GM13976 (cell line): ENCODE measurements around the gene PTCH1.

ENCODE experiments used
- DNase-seq: peaks from one replicate; pipeline ENCODE4 v3.0.0; 2012; ENCODE audit warnings: low spot score
- in situ Hi-C: fragments of 300-500 bp; cut with MboI; formaldehyde crosslinking; loops from one replicate; pipeline ENCODE4 v1.12.0; 2022; ENCODE audit warnings: low sequenced_read_pairs, mixed read lengths, inconsistent platforms; ENCODE audit not compliant: unreplicated experiment
- TF ChIP-seq, protein P1 (sequence below): IDR thresholded peaks from 2 replicates; pipeline ENCODE4 v1.5.1; 2012; ENCODE audit warnings: borderline replicate concordance, mild to moderate bottlenecking; ENCODE audit not compliant: insufficient read depth; ENCODE audit errors: extremely low read depth, missing control alignments, control extremely low read depth

The PTCH1 gene

GRCh38 chr9:95484225-95484624 is 32.5 kb downstream of the PTCH1 start:
- in situ Hi-C loops: no loop called here
- TF ChIP-seq, protein P1, sequence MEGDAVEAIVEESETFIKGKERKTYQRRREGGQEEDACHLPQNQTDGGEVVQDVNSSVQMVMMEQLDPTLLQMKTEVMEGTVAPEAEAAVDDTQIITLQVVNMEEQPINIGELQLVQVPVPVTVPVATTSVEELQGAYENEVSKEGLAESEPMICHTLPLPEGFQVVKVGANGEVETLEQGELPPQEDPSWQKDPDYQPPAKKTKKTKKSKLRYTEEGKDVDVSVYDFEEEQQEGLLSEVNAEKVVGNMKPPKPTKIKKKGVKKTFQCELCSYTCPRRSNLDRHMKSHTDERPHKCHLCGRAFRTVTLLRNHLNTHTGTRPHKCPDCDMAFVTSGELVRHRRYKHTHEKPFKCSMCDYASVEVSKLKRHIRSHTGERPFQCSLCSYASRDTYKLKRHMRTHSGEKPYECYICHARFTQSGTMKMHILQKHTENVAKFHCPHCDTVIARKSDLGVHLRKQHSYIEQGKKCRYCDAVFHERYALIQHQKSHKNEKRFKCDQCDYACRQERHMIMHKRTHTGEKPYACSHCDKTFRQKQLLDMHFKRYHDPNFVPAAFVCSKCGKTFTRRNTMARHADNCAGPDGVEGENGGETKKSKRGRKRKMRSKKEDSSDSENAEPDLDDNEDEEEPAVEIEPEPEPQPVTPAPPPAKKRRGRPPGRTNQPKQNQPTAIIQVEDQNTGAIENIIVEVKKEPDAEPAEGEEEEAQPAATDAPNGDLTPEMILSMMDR: no peak
- DNase-seq: no peak

DNA sequence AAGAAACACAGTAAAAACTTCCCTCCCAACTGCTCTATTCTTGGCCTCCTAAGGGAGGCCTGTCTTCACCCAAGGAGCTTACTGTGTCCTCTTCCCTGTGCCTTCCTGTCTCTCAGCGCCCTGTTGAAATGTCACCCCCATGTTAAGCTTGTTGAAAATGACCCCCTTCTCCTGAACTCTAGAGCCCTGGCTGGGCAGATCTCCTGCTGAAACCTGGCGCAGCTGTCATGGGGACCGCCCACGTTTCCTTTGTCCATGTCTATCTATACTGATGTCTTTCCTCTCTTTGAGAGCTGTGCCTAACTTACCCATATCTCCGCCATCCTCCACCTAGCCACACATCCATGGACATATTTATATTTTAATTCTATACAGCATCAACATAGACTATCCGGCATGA is 33.3 kb downstream of the PTCH1 start:
- in situ Hi-C loops: no loop called here
- no peak for DNase-seq
- TF ChIP-seq, protein P1: no peak

DNA sequence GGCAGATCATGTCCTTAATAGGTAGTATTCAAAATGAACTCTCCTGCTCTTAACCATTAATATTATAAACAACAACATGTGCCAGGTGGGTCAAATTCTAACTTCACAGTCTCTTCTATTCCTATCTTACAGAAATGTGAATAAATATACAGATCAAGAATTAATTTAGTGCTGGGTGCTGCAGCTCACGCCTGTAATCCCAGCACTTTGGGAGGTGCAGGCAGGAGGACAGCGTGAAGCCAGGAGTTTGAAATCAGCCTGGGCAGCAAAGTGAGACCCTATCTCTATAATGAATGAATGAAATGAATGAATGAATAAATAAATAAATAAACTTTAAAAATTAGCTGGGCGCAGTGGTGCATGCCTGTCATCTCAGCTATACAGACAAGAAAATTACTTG is 34.1 kb downstream of the PTCH1 start:
- TF ChIP-seq, protein P1: no peak
- in situ Hi-C loops: no loop called here
- no peak for DNase-seq

DNA sequence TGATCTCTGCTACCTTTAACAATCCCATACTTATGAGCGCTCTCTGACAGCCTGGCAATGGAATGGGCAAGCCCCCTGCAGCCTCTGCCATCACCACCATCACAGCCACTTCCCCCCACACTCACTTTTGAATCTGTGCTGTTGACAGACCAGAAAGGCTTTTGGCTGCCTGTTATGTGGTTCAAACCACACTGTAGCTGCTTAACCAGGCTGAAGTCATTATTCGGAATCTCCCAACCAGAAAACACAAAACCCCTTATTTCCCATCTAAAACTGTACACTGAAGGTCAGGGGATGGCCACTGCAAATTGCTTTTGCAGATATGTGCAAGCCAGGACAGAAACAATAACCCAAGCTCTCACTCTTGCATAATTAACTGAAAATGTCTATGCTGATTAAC is 35.8 kb downstream of the PTCH1 start:
- in situ Hi-C loops: no loop called here
- TF ChIP-seq, protein P1: no peak
- DNase-seq: peak; percentile 41

DNA sequence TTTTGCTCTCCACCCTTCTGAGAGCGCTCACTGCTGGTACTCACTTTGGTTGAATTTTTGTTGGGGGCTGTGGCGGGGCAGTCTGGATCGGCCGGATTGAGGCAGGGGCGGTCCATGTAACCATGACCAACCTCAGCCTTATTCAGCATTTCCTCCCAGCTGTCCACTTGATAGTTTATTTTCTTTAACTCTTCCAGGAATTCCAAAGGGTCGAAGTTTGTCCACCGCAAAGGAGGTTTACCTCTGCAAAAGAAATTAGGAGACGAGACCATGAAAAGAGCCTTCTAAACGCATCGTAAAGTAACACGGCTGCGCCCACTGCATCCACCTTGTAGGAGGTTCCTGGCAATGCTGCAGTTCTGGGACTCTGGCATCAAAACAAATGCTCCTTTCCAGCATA is 36.4 kb downstream of the PTCH1 start:
- DNase-seq: no peak
- TF ChIP-seq, protein P1: no peak
- in situ Hi-C loops: no loop called here

DNA sequence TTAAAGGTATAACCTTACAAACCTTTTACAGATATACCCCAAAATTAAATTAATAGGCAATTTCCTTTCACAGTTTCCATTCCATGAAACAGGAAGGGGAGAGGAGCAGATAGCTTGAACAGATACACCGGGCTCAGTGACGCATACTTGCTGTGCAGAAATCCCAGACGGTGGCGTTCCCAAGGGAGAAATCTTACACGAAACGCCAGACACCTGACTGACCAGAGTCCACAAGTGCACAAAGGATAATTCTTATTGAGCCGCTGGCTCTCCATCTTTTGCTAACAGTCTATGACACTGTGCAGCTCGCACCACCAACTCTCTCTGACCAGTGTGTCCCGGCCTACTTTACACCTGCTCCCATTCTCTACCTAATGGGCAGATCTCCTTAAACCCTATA is 37.4 kb downstream of the PTCH1 start:
- no peak for DNase-seq
- in situ Hi-C loops: no loop called here
- TF ChIP-seq, protein P1: no peak

GRCh38 chr9:95478335-95478734 is 38.4 kb downstream of the PTCH1 start:
- no peak for DNase-seq
- TF ChIP-seq, protein P1: no peak
- in situ Hi-C loops: no loop called here
